HL-60 (cell line): ENCODE data around the gene BLM.

Source experiments
- DNase-seq, 2 experiments: peaks; one replicate each; pipeline ENCODE4 v3.0.0-alpha.2; 2010 to 2020; ENCODE audit warnings: low read depth in 1 of 2, low spot score in 1 of 2
- H3K27ac ChIP-seq: fragments of 250-450 bp; sonication (Bioruptor Pico); replicated peaks from 2 replicates; pipeline ENCODE4 v1.5.1; 2020; ENCODE audit warnings: mild to moderate bottlenecking, moderate library complexity
- H3K27me3 ChIP-seq: fragments of 250-450 bp; sonication (Bioruptor Pico); 2 replicates; pipeline ENCODE4 v1.5.1; 2021; ENCODE audit warnings: mild to moderate bottlenecking, moderate library complexity; ENCODE audit not compliant: insufficient read depth, poor library complexity, severe bottlenecking
- H3K4me3 ChIP-seq: replicated peaks from 2 replicates; pipeline ENCODE4 v1.5.1; 2011; ENCODE audit warnings: mild to moderate bottlenecking, control low read depth, low read length; ENCODE audit not compliant: insufficient read depth
- CTCF ChIP-seq: IDR thresholded peaks from one replicate; pipeline ENCODE4 v1.5.1; 2011; ENCODE audit warnings: low read length, control low read depth, inconsistent platforms; ENCODE audit not compliant: insufficient read depth
- GABPA ChIP-seq: IDR thresholded peaks from 2 replicates; pipeline ENCODE4 v1.6.1; 2012; ENCODE audit warnings: low read depth
- POLR2AphosphoS5 ChIP-seq: IDR thresholded peaks from 2 replicates; pipeline ENCODE4 v1.6.1; 2012; ENCODE audit warnings: low read depth
- REST ChIP-seq: IDR thresholded peaks from 2 replicates; pipeline ENCODE4 v1.6.1; 2012; ENCODE audit warnings: low read depth; ENCODE audit not compliant: insufficient replicate concordance
- SPI1 ChIP-seq: IDR thresholded peaks from 2 replicates; pipeline ENCODE4 v1.6.1; 2012; ENCODE audit warnings: low read depth, mild to moderate bottlenecking, borderline replicate concordance

Gene BLM

GRCh38 chr15:90706394-90707327 is 10.5 kb upstream of the BLM start:
- no peak for DNase-seq
- no peak overlapping the region for H3K4me3 ChIP-seq
- no peak for TF ChIP-seq GABPA
- TF ChIP-seq CTCF = no peak
- TF ChIP-seq SPI1 = no peak
- TF ChIP-seq POLR2AphosphoS5 = no peak
- no peak for TF ChIP-seq REST
- H3K27me3 ChIP-seq = no peaks in the 10 kb centered on the region
- H3K27ac ChIP-seq = no peak overlapping the region

- TF ChIP-seq CTCF (no peak), POLR2AphosphoS5 (no peak), REST (no peak), SPI1 (no peak), GABPA (no peak)
- H3K4me3 ChIP-seq = no peak overlapping the region
Measured at GRCh38 chr15:90707489-90707888, 9.7 kb upstream of the BLM start.

DNA sequence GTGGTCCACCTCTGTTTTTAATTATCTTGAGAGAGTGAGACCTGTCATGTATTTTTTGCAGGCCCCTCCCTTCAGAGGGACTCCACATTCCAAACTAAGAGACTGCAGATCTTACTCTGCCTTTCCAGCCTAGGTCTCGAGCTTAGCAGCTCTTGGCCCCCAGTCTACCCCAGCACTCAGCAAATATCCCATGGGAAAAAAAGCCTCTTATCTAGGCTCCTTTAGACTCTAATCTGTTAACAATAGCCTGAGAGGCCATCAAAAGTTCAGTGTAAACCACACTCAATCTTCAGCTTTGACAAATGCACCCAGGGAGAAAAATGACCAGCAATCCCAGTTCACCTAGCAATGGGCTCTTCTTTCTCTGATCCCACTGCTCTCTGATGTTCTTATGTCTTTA is 8.6 kb upstream of the BLM start:
- no peak for DNase-seq
- no peak for TF ChIP-seq POLR2AphosphoS5
- TF ChIP-seq GABPA = no peak
- TF ChIP-seq CTCF = no peak
- TF ChIP-seq REST = no peak
- TF ChIP-seq SPI1 = no peak
- no peak overlapping the region for H3K4me3 ChIP-seq
- no peaks in the 10 kb centered on the region for H3K27me3 ChIP-seq
- no peak overlapping the region for H3K27ac ChIP-seq

More at GRCh38 chr15:90707489-90707888, 9.7 kb upstream of the BLM start:
- Histone ChIP-seq H3K27ac (no peak overlapping the region), H3K27me3 (no peaks in the 10 kb centered on the region)
- no peak for DNase-seq
